SK-N-SH (cell line): ENCODE measurements around the gene ARAP1. TPM values are rescaled to one million over a fixed set of nuclear protein-coding genes. Genes with fewer than 3 reads are reported as not detected.

Source experiments
- CTCF ChIA-PET: fragments of 300-600, 350-600 bp; formaldehyde crosslinking; extraction: SDS; loops from one replicate; lab custom pipeline; 2021; lab: Yijun Ruan, JAX
- POLR2A ChIA-PET: fragments of 350-600 bp; sonication (Branson Sonifier 250); formaldehyde crosslinking; extraction: SDS; loops from one replicate; lab custom pipeline; 2020; ENCODE audit warnings: antibody characterized with exemption, inconsistent platforms; lab: Yijun Ruan, JAX
- DNase-seq: peaks from one replicate; pipeline ENCODE4 v3.0.0; 2012
- H2AFZ ChIP-seq: fragments of 200-600 bp; sonication (generic); 2 replicates; pipeline ENCODE4 v1.8.1; 2016; ENCODE audit warnings: antibody characterized with exemption, mild to moderate bottlenecking, low read depth
- H3F3A ChIP-seq: fragments of 200-600 bp; sonication (generic); replicated peaks from 2 replicates; pipeline ENCODE3; 2016; ENCODE audit warnings: antibody characterized with exemption, mild to moderate bottlenecking; ENCODE audit not compliant: insufficient read depth
- H3K27ac ChIP-seq, 2 experiments: fragments of 200-500 bp in 1 of 2; fragments of 200-600 bp in 1 of 2; sonication (Bioruptor generic) in 1 of 2; sonication (generic), shearing (Covaris generic) in 1 of 2; 2 replicates each; pipeline versions ENCODE4 v1.5.1 to v1.6.1; 2014 to 2016; ENCODE audit warnings: low read depth in 2 of 2, inconsistent platforms in 1 of 2, low read length in 1 of 2, mild to moderate bottlenecking in 1 of 2, mixed read lengths in 1 of 2
- H3K27me3 ChIP-seq: fragments of 200-600 bp; sonication (generic), shearing (Covaris generic); 2 replicates; pipeline ENCODE4 v1.6.1; 2016; ENCODE audit warnings: mixed run types; ENCODE audit not compliant: insufficient read depth
- H3K36me3 ChIP-seq, 2 experiments: fragments of 200-500 bp in 1 of 2; fragments of 200-600 bp in 1 of 2; sonication (Bioruptor generic) in 1 of 2; sonication (generic) in 1 of 2; replicated peaks in 1 of 2; 2 replicates each; pipeline versions ENCODE3 to v1.5.1; 2014 to 2016; ENCODE audit warnings: low read length in 1 of 2, mild to moderate bottlenecking in 1 of 2; ENCODE audit not compliant: insufficient read depth in 2 of 2, control insufficient read depth in 1 of 2
- H3K4me1 ChIP-seq, 2 experiments: fragments of 200-500 bp in 1 of 2; fragments of 200-600 bp in 1 of 2; sonication (Bioruptor generic) in 1 of 2; sonication (generic), shearing (Covaris generic) in 1 of 2; 2 replicates each; pipeline versions ENCODE4 v1.5.1 to v1.6.1; 2014 to 2016; ENCODE audit warnings: low read depth in 1 of 2, low read length in 1 of 2, mixed run types in 1 of 2; ENCODE audit not compliant: insufficient read depth in 2 of 2, control insufficient read depth in 1 of 2
- H3K4me2 ChIP-seq: fragments of 200-600 bp; sonication (generic), shearing (Covaris generic); 2 replicates; pipeline ENCODE4 v1.6.1; 2017; ENCODE audit warnings: mixed run types
- H3K4me3 ChIP-seq, 2 experiments: fragments of 200-500 bp in 1 of 2; fragments of 200-600 bp in 1 of 2; sonication (Bioruptor generic) in 1 of 2; sonication (generic), shearing (Covaris generic) in 1 of 2; 2 replicates each; pipeline versions ENCODE4 v1.5.1 to v1.8.1; 2014 to 2016; ENCODE audit warnings: low read depth in 2 of 2, inconsistent platforms in 1 of 2, low read length in 1 of 2, mild to moderate bottlenecking in 1 of 2, mixed read lengths in 1 of 2, moderate library complexity in 1 of 2
- H3K79me2 ChIP-seq: fragments of 200-600 bp; sonication (generic); 2 replicates; pipeline ENCODE4 v1.8.1; 2017; ENCODE audit warnings: mild to moderate bottlenecking; ENCODE audit not compliant: insufficient read depth
- H3K9ac ChIP-seq: fragments of 200-600 bp; sonication (generic); 2 replicates; pipeline ENCODE4 v1.6.1; 2017; ENCODE audit warnings: mixed run types
- H3K9me2 ChIP-seq: fragments of 200-600 bp; sonication (generic); 2 replicates; pipeline ENCODE4 v1.6.1; 2017; ENCODE audit warnings: mixed run types
- H3K9me3 ChIP-seq: fragments of 200-600 bp; sonication (generic); 2 replicates; pipeline ENCODE4 v1.6.1; 2017; ENCODE audit warnings: mixed run types, mild to moderate bottlenecking, moderate library complexity
- H4K20me1 ChIP-seq: fragments of 200-600 bp; sonication (generic); 2 replicates; pipeline ENCODE4 v1.6.1; 2017; ENCODE audit warnings: mild to moderate bottlenecking, mixed run types; ENCODE audit not compliant: insufficient read depth
- EP300 ChIP-seq, 2 experiments: IDR thresholded peaks; 2 replicates each; pipeline versions ENCODE4 v1.4.0 to v1.6.1; 2012; ENCODE audit warnings: borderline replicate concordance in 1 of 2, low read depth in 1 of 2, low read length in 1 of 2
- EZH2phosphoT487 ChIP-seq: fragments of 200-600 bp; sonication (generic); IDR thresholded peaks from 2 replicates; pipeline ENCODE4 v1.6.1; 2017; ENCODE audit warnings: low read depth, mixed run types, mild to moderate bottlenecking, antibody characterized with exemption, moderate library complexity, borderline replicate concordance
- GABPA ChIP-seq: IDR thresholded peaks from 2 replicates; pipeline ENCODE4 v1.4.0; 2012; ENCODE audit warnings: low read depth, mild to moderate bottlenecking
- GATA2 ChIP-seq: sonication (generic); formaldehyde crosslinking; IDR thresholded peaks from 2 replicates; pipeline ENCODE4 v1.5.0; 2020; ENCODE audit warnings: mild to moderate bottlenecking, missing genetic modification reagents
- POLR2AphosphoS5 ChIP-seq: IDR thresholded peaks from 2 replicates; pipeline ENCODE4 v1.6.1; 2012; ENCODE audit warnings: low read depth, low read length
- RFX5 ChIP-seq: IDR thresholded peaks from 2 replicates; pipeline ENCODE4 v1.6.1; 2012; ENCODE audit warnings: mild to moderate bottlenecking, improper control_type of control experiment, low read length
- RXRA ChIP-seq: IDR thresholded peaks from 2 replicates; pipeline ENCODE4 v1.4.0; 2012; ENCODE audit warnings: low read depth, mild to moderate bottlenecking, borderline replicate concordance
- SIN3A ChIP-seq: IDR thresholded peaks from 2 replicates; pipeline ENCODE4 v1.6.1; 2012; ENCODE audit warnings: low read depth, mild to moderate bottlenecking, low read length, moderate library complexity, borderline replicate concordance
- SMC3 ChIP-seq: IDR thresholded peaks from 2 replicates; pipeline ENCODE4 v1.6.1; 2012; ENCODE audit warnings: low read depth, low read length, improper control_type of control experiment
- TCF12 ChIP-seq: IDR thresholded peaks from 2 replicates; pipeline ENCODE4 v1.4.0; 2012
- YY1 ChIP-seq: IDR thresholded peaks from 2 replicates; pipeline ENCODE4 v1.4.0; 2012; ENCODE audit warnings: low read depth, mild to moderate bottlenecking
- WGBS: methylation state at CpG from one replicate; pipeline ENCODE4 v1.1.6; 2017; ENCODE audit warnings: low lambda C conversion rate; 5-methylcytosine and 5-hydroxymethylcytosine counted together
- polyA plus RNA-seq, 3 experiments: library from polyadenylated mRNA; depleted of rRNA; stranded (reverse); fragments of >200 nt; gene quantifications; 2 replicates each; pipeline ENCODE4 v1.2.3, GENCODE V29; 2012
- TF ChIP-seq, protein P1 (sequence below): fragments of 150-350 bp; IDR thresholded peaks from 2 replicates; pipeline ENCODE4 v1.6.1; 2017; ENCODE audit warnings: antibody characterized with exemption, low read length, low read depth, borderline replicate concordance

The ARAP1 gene
- polyA plus RNA-seq, 1 of the 3 experiments (the other 2 are of a cell fraction) = 56.6 TPM

DNA sequence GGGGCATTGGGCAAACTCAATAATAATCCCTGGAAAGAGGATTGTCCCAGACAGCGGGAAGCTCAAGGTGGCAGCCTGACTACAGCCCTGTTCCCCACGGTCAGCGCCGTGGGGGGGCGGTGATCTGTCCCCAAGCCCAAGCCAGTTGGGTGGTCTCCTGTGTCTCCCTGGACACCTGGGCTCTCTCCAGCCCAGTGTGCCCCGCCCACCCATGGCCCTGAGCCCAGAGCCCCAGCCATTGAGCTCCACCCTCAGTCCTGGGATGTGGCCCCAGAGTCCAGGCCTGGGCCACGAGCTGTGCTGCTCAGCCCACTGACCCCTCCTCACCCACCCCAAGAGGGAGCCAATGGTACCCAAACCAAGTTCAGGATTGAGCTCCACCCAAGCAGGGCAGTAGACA is 50.1 kb downstream of the ARAP1 start:
- no peak overlapping the region for H3K27ac ChIP-seq
- no peaks in the 10 kb centered on the region for H3F3A ChIP-seq
- no peaks in the 10 kb centered on the region for H3K27me3 ChIP-seq
- no peak overlapping the region for H3K9ac ChIP-seq
- H3K4me2 ChIP-seq = no peak overlapping the region
- no peaks in the 10 kb centered on the region for H3K79me2 ChIP-seq
- POLR2A ChIA-PET = no interaction called here
- peaks cover 3 to 43% of the 10 kb centered on the region in 2 experiments for H3K36me3 ChIP-seq
- no peaks in the 10 kb centered on the region for H3K9me2 ChIP-seq
- peaks cover 0 to 12% of the 10 kb centered on the region in 2 experiments; a peak in 1 of 4 replicates for H3K4me1 ChIP-seq
- no peaks in the 10 kb centered on the region for H3K9me3 ChIP-seq
- 96% methylated on average over 4 of the region's 7 CpGs for WGBS
- CTCF ChIA-PET = interaction anchor here (0.6 to 2.9 kb wide), 5 partner anchors 17 to 353 kb away, joined by 3 to 15 read pairs (median 4); no protein-coding TSS in a partner anchor
- H3K4me3 ChIP-seq = no peak overlapping the region
- no peaks in the 10 kb centered on the region for H4K20me1 ChIP-seq
- no peak overlapping the region for H2AFZ ChIP-seq
- no peak for DNase-seq
- no peak for TF ChIP-seq POLR2AphosphoS5
- TF ChIP-seq, protein P1, sequence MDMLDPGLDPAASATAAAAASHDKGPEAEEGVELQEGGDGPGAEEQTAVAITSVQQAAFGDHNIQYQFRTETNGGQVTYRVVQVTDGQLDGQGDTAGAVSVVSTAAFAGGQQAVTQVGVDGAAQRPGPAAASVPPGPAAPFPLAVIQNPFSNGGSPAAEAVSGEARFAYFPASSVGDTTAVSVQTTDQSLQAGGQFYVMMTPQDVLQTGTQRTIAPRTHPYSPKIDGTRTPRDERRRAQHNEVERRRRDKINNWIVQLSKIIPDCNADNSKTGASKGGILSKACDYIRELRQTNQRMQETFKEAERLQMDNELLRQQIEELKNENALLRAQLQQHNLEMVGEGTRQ = no peak
- no peak for TF ChIP-seq YY1
- no peak for TF ChIP-seq EZH2phosphoT487
- TF ChIP-seq GATA2 (CRISPR knock-in tag) = no peak
- TF ChIP-seq EP300 (IDR thresholded peaks at IDR 0.05; ENCODE audit: borderline replicate concordance in 1 of 2, low read depth in 1 of 2, low read length in 1 of 2) = no peak
- no peak for TF ChIP-seq TCF12
- TF ChIP-seq RFX5 = no peak

DNA sequence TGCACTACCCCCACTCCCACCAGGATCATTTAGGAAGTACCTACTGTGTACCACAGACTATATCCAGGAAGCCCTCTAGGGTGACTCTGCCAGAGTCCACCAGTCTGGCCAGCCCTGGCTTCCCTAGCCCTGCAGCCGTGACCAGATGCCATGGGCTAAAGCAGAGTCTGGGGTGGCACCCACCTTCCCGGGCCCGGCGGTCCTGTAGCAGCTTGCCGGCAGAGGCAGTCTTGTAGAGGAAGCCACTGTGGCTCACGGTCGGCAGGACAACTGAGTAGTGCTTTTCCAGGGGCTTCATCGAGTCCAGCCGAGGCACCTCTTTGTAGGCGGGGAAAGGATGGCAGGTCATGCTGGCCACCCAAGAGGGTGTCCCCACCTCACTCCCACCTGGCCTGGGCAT is 50.7 kb downstream of the ARAP1 start:
- no peaks in the 10 kb centered on the region for H3F3A ChIP-seq
- H3K27me3 ChIP-seq = no peaks in the 10 kb centered on the region
- DNase-seq = no peak
- 98% methylated on average over 6 of the region's 10 CpGs for WGBS
- peaks cover 0 to 9% of the 10 kb centered on the region in 2 experiments; a peak in 1 of 4 replicates for H3K4me1 ChIP-seq
- H3K4me3 ChIP-seq = no peak overlapping the region
- no peaks in the 10 kb centered on the region for H3K9me2 ChIP-seq
- no peaks in the 10 kb centered on the region for H3K79me2 ChIP-seq
- ChIA-PET POLR2A (no interaction called here), CTCF (interaction anchor here (0.9 to 2.9 kb wide), 3 partner anchors 18 to 230 kb away, joined by 3 to 15 read pairs (median 4); no protein-coding TSS in a partner anchor)
- no peak overlapping the region for H2AFZ ChIP-seq
- TF ChIP-seq SIN3A (no peak), RXRA (no peak), GATA2 (CRISPR knock-in tag) (no peak), SMC3 (no peak), GABPA (no peak)
- no peaks in the 10 kb centered on the region for H4K20me1 ChIP-seq
- no peak overlapping the region for H3K9ac ChIP-seq
- H3K36me3 ChIP-seq = peaks cover 0 to 45% of the 10 kb centered on the region in 2 experiments
- H3K27ac ChIP-seq = no peak overlapping the region
- H3K4me2 ChIP-seq = no peak overlapping the region
- H3K9me3 ChIP-seq = no peaks in the 10 kb centered on the region
